WI38 (cell line): ENCODE data around the gene DACH1.

Experiments used
- H3K4me3 ChIP-seq: 2 replicates; pipeline ENCODE4 v1.5.1; 2011; ENCODE audit warnings: low read depth, mild to moderate bottlenecking, control low read depth, low read length
- CTCF ChIP-seq: IDR thresholded peaks from 2 replicates; pipeline ENCODE4 v1.5.1; 2012; ENCODE audit warnings: low read depth, mild to moderate bottlenecking, control low read depth, low read length

Gene DACH1

DNA sequence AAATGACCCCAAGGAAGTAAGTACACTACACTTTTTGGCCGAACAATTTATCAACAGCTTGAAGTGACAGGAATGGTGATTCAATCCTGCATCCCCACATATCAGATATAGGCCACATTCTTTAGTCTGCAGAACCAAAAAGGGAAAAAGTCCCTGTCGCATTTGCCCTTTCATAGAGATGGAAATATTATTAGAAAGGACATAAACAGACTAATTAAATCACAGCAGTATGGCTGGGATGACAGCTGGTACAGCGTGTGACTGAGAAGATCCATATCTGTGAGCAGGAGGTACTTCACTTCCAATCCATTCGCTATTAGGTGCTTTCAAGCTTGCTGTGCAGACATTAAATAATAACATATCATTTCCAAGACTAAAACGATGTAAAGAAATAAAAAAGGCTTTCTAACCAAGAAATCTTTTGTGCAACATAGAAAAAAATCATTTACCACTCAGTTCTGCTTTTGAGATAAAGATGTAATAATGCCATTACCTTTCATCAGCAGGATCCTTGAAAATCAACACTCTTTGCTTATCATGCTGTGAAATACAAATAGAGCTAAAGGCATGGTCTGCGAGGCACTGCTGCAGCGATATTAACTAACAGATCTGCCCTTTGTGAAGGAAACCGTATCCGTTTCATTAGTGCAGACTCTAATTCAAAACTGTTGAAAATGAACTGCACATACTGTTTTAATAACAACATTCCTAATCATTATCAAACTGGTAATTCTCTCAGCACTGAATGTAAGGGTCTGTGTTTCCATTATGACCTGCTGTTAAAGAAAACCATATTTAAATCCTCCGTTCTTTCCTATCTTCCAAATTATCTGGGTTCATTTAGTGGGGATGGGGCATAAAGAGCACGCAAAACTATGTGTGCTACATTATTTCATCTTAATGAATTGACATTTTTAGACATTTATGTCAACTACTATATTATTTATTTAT is 245.6 kb downstream of the DACH1 start:
- TF ChIP-seq CTCF, result no peak
- H3K4me3 ChIP-seq, result no peak overlapping the region

DNA sequence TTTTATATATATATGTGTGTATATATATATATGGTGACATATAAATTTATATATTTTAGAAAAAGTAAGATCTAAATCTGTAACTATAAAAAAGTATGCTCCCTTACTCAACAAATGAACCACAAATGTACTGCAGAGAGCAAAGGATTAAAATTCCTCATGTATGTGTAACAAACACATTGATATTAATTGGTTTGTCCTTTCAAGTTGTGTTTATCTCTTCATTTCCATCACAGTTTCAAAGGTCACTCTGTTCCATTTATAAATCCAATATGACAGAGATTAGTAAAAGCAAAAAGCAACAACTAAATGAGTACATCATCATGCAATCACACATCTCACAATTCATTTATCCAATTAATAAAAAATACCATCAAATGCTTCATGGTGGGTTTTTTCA is 247.9 kb downstream of the DACH1 start:
- H3K4me3 ChIP-seq, result no peak overlapping the region
- TF ChIP-seq CTCF, result no peak

GRCh38 chr13:71618159-71618558 is 248.8 kb downstream of the DACH1 start:
- TF ChIP-seq CTCF, result no peak
- no peak overlapping the region for H3K4me3 ChIP-seq

GRCh38 chr13:71617265-71617664 is 249.7 kb downstream of the DACH1 start:
- no peak for TF ChIP-seq CTCF
- no peak overlapping the region for H3K4me3 ChIP-seq

GRCh38 chr13:71613066-71613745 is 253.8 kb downstream of the DACH1 start:
- no peak for TF ChIP-seq CTCF
- no peak overlapping the region for H3K4me3 ChIP-seq

DNA sequence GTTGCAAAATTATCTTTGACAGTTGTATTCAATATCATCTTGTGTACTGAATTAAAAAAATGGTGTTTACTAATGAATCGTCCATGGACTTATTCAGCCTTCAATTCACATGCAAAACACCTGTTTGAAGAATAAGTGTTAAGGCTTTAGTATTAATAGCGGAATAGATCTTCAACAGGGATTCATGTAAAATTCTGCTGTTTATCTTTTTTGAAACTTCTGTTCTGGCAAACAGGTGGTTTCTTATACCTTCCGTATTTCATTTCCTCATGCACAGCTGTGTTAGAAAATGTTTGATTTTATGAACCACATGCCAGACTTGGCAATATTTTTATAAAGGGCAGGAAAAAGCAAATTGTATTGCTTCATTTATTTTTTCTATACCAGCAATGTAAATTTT is 255.7 kb downstream of the DACH1 start:
- TF ChIP-seq CTCF, result no peak
- no peak overlapping the region for H3K4me3 ChIP-seq

DNA sequence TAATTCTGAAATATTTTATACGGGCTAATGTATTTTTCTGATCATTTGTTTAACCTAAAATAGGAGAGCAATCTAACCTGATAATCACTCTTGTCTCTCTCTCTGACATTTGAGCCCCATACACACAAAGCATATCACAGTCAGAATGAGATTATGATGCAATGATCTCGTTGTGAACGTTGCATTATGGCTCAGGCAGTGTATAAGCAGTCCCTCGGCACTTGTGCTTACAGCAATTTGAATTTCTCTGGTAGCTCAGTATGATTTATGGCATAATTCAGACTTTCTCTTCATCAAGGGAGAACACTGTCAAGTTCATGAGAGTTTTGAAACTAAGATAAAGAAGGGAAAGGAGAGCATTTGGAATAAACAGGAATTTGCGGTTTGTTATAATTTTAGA is 256.1 kb downstream of the DACH1 start:
- no peak overlapping the region for H3K4me3 ChIP-seq
- TF ChIP-seq CTCF, result no peak
